ENCODE results near the gene MGARP.
A peak's percentile ranks its signal among the peaks of the same experiment; 100 is the strongest.

Gene MGARP

GRCh38 chr4:139243448-139244365 is 36.3 kb downstream of the MGARP start:
- DNase-seq (ENCODE audit: low read depth, low spot score): no peak

GRCh38 chr4:139242511-139243051 is 37.4 kb downstream of the MGARP start:
- DNase-seq (ENCODE audit: low read depth, low spot score): no peak

- no peak for DNase-seq (ENCODE audit: low read depth, low spot score)
Observed at GRCh38 chr4:139241784-139242151, 38.3 kb downstream of the MGARP start.

- DNase-seq (ENCODE audit: low read depth, low spot score): peak; percentile 23
Observed at GRCh38 chr4:139241086-139241783, 38.8 kb downstream of the MGARP start.

- DNase-seq (ENCODE audit: low read depth, low spot score): no peak
Observed at GRCh38 chr4:139239127-139239772, 40.8 kb downstream of the MGARP start.

GRCh38 chr4:139234253-139234652 is 45.8 kb downstream of the MGARP start:
- no peak for DNase-seq (ENCODE audit: low read depth, low spot score)

- DNase-seq (ENCODE audit: low read depth, low spot score): no peak
Observed at GRCh38 chr4:139229534-139230039, 50.4 kb downstream of the MGARP start.

GRCh38 chr4:139227729-139228404 is 52.2 kb downstream of the MGARP start:
- DNase-seq (ENCODE audit: low read depth, low spot score): no peak

GRCh38 chr4:139223682-139224317 is 56.2 kb downstream of the MGARP start:
- DNase-seq (ENCODE audit: low read depth, low spot score): no peak

GRCh38 chr4:139222215-139222614 is 57.8 kb downstream of the MGARP start:
- no peak for DNase-seq (ENCODE audit: low read depth, low spot score)

GRCh38 chr4:139221687-139222086 is 58.3 kb downstream of the MGARP start:
- DNase-seq (ENCODE audit: low read depth, low spot score): no peak

GRCh38 chr4:139219450-139220055 is 60.5 kb downstream of the MGARP start:
- DNase-seq (ENCODE audit: low read depth, low spot score): no peak
